Mammary microvascular endothelial cell (primary cell): ENCODE data around the gene CPT2. TPM values are rescaled to one million over a fixed set of nuclear protein-coding genes. Genes with fewer than 3 reads are reported as not detected.

Source experiments
- total RNA-seq: library from RNA; depleted of rRNA; stranded (reverse); fragments of >200 nt; gene quantifications from 2 replicates; pipeline ENCODE4 v1.2.3, GENCODE V29; 2015

CPT2 gene
- 12.5 and 15.8 TPM in 2 replicates for total RNA-seq

GRCh38 chr1:53196485-53197290, at the start of gene CPT2:
CPT2 (plus strand) TSS chr1:53196824; CDS start chr1:53196944, 120 bp downstream.

GRCh38 chr1:53220171-53220961, 23.7 kb downstream of the CPT2 start, which contains the start of gene CZIB:
CZIB (minus strand) TSS chr1:53220634; CDS start chr1:53220575, 59 bp downstream.

DNA sequence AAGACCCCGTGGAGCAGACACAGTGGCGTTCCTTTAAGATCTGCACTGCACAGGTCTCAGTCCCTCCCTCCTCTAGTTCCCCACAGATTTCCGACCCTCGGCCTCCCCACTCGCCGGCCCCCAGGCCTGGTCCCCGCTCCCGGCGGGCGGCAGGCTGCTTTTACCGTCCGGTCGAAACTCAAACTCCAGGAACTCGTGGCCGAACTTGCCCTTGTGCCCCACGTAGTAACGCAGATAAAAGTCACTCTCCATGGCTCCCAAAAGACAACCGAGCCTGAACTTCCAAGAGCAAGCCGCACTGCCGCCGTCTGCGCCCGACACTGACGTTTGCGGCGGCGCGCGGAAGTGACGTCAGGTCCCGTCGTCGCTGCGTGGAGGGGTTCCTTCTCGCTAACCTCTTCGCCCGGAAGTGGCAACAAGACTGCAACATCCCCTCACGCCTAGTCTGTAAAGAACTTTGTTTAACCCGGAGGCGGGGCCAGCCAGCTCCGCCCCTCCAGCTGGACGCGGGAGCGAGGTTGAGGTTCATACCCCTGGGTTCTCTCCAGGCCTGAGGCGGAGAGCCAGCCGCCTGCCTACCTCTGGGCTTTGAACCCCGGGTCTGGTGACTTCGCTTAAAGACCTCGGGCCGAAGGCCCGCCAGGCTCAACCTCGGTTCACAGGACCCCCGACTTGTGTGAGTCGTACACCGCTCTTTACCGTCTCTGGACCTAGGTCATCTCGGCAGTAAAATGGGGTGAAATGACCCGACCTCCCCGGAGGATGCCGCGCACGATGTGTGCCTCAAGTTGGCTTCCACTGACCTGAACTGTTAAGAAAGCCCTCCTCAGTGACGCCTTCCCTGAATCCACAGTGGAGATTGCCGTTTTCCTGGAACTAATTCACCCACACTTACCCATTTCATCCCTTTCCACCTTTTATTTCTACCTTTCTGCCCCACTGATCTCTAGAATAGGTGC, 41.9 kb downstream of the CPT2 start, which contains the start of gene MAGOH:
TSS of gene MAGOH (minus strand) at position 322 of the 959 bp plus-strand sequence. CDS start at position 252, 70 bp downstream.

Other genes starting within 250 kb of the CPT2 start
- not detected in 2 replicates for gene PODN, start 134.6 kb upstream of the CPT2 start, total RNA-seq
- not detected in 2 replicates for gene SLC1A7, start 54.2 kb upstream of the CPT2 start, total RNA-seq
- gene CZIB, start 23.8 kb downstream of the CPT2 start, total RNA-seq = 48.9 and 68.9 TPM in 2 replicates
- 56.6 and 62.5 TPM in 2 replicates for gene MAGOH, start 41.7 kb downstream of the CPT2 start, total RNA-seq
- 22.9 and 25.3 TPM in 2 replicates for gene LRP8, start 131.2 kb downstream of the CPT2 start, total RNA-seq